OCI-LY3 (cell line): ENCODE results near the gene TFEB.

ENCODE experiments used
- CTCF ChIP-seq: fragments of 200-600, 300-600 bp; sonication (generic); IDR thresholded peaks from 2 replicates; pipeline ENCODE4 v1.5.1; 2014; ENCODE audit warnings: antibody characterized with exemption, low read length, low read depth
- EZH2phosphoT487 ChIP-seq: fragments of 200-600 bp; shearing (Covaris generic); IDR thresholded peaks from 2 replicates; pipeline ENCODE4 v1.6.1; 2018; ENCODE audit warnings: antibody characterized with exemption, mixed run types, low read depth

GRCh38 chr6:41675992-41676391 is 59.4 kb downstream of the TFEB start:
- TF ChIP-seq CTCF (no peak), EZH2phosphoT487 (no peak)
